Measurements from ENCODE around the gene RILPL2.

- TF ChIP-seq ATF3 (IDR thresholded peaks at IDR 0.05) (no peak), CTCF (IDR thresholded peaks at IDR 0.05; ENCODE audit: low read depth, low read length, missing input control) (no peak), RAD21 (IDR thresholded peaks at IDR 0.05) (no peak), REST (IDR thresholded peaks at IDR 0.05) (peak; percentile 16), FOXA1 (IDR thresholded peaks at IDR 0.05) (no peak), MAX (IDR thresholded peaks at IDR 0.05) (no peak), ZBTB33 (IDR thresholded peaks at IDR 0.05) (no peak), RXRA (IDR thresholded peaks at IDR 0.05) (peak; percentile 16 to 33), TAF1 (conservative IDR thresholded peaks at IDR 0.05) (peak; percentile 79), GABPA (IDR thresholded peaks at IDR 0.05 in 1 of 2, conservative IDR thresholded peaks at IDR 0.05 in 1 of 2) (peak; percentile 18 to 74), YY1 (IDR thresholded peaks at IDR 0.05) (peak; percentile 99)
These were observed 21.7 kb upstream of the RILPL2 start, which contains the start of gene SNRNP35 for GRCh38 chr12:123457980-123458779.
